Gastroesophageal sphincter (tissue), 4 donors: ENCODE results near the gene LRRC4. TPM values are rescaled to one million over a fixed set of nuclear protein-coding genes. Genes with fewer than 3 reads are reported as not detected.

Source experiments
- ATAC-seq: fragments of 150-250 bp; one replicate; pipeline ENCODE4 v1.9.1; 2016; ENCODE audit warnings: mild to moderate bottlenecking, moderate library complexity
- H3K27ac ChIP-seq, 4 donors: fragments of 200-600 bp; sonication (generic) in 3 of 4; 1 replicate in 3 of 4; 2 replicates in 1 of 4; pipeline ENCODE4 v1.5.1; 2016 to 2019
- H3K27me3 ChIP-seq: fragments of 200-600 bp; sonication (generic); one replicate; pipeline ENCODE4 v1.5.1; 2019
- H3K36me3 ChIP-seq, 2 donors: fragments of 200-600 bp; sonication (generic); one replicate each; pipeline ENCODE4 v1.5.1; 2019; ENCODE audit warnings: control low read depth in 1 of 2
- H3K4me1 ChIP-seq, 3 donors: fragments of 200-600 bp; sonication (generic); 1 replicate in 2 of 3; 2 replicates in 1 of 3; pipeline ENCODE4 v1.5.1; 2016 to 2019; ENCODE audit warnings: control low read depth in 2 of 3
- H3K4me3 ChIP-seq, 2 donors: fragments of 200-600 bp; sonication (generic); one replicate each; pipeline ENCODE4 v1.5.1; 2019; ENCODE audit warnings: mild to moderate bottlenecking in 1 of 2, moderate library complexity in 1 of 2
- H3K9me3 ChIP-seq, 3 donors: fragments of 200-600 bp; sonication (generic); one replicate each; pipeline ENCODE4 v1.5.1; 2017 to 2019; ENCODE audit warnings: control low read depth in 2 of 3
- CTCF ChIP-seq, 4 experiments: fragments of 200-600 bp in 2 of 4; fragments of 450-650 bp in 2 of 4; sonication (generic) in 1 of 4; IDR thresholded peaks; one replicate each; pipeline ENCODE4 v1.5.1; 2017 to 2019; ENCODE audit warnings: antibody characterized with exemption in 4 of 4, mild to moderate bottlenecking in 2 of 4, moderate library complexity in 2 of 4
- EP300 ChIP-seq: sonication (generic); formaldehyde crosslinking; IDR thresholded peaks from one replicate; pipeline ENCODE4 v1.6.1; 2017; ENCODE audit warnings: antibody characterized with exemption, mild to moderate bottlenecking
- POLR2A ChIP-seq, 2 donors: fragments of 450-650 bp; IDR thresholded peaks; one replicate each; pipeline ENCODE4 v1.6.1; 2017; ENCODE audit warnings: antibody characterized with exemption in 2 of 2, mild to moderate bottlenecking in 2 of 2, moderate library complexity in 1 of 2
- POLR2AphosphoS5 ChIP-seq: sonication (generic); formaldehyde crosslinking; IDR thresholded peaks from one replicate; pipeline ENCODE4 v1.6.1; 2017; ENCODE audit warnings: antibody characterized with exemption
- WGBS, 2 donors: methylation state at CpG; one replicate each; pipeline ENCODE4 v1.1.5; 2018; ENCODE audit warnings: low coverage in 1 of 2; 5-methylcytosine and 5-hydroxymethylcytosine counted together
- total RNA-seq, 4 donors: library from RNA; depleted of rRNA; stranded (reverse); fragments of >200 nt; gene quantifications; one replicate each; pipeline ENCODE4 v1.1.0, GENCODE V29; 2016

The LRRC4 gene
- total RNA-seq, 4 donors from 2014 or later, result 0.39 to 1.9 (median 0.82) TPM; not detected in 1

- Histone ChIP-seq H3K4me3 (no peak overlapping the region), H3K4me1 (peaks cover 0 to 9% (median 0%) of the 10 kb centered on the region in 3 donors), H3K36me3 (no peaks in the 10 kb centered on the region), H3K9me3 (peaks cover 0 to 5% (median 0%) of the 10 kb centered on the region in 3 donors), H3K27ac (no peak overlapping the region), H3K27me3 (no peaks in the 10 kb centered on the region)
- 41 to 42% methylated on average over 4 to 5 of the region's 5 CpGs for WGBS, 2 donors
- ATAC-seq, result no peak
- TF ChIP-seq EP300 (no peak), CTCF (IDR thresholded peaks at IDR 0.05) (no peak), POLR2A (IDR thresholded peaks at IDR 0.05) (no peak), POLR2AphosphoS5 (no peak)
These were observed 47.4 kb downstream of the LRRC4 start for GRCh38 chr7:127983804-127984332.

- H3K36me3 ChIP-seq, result no peaks in the 10 kb centered on the region
- no peak overlapping the region for H3K27ac ChIP-seq
- peaks cover 0 to 8% (median 0%) of the 10 kb centered on the region in 3 donors for H3K9me3 ChIP-seq
- H3K27me3 ChIP-seq, result no peaks in the 10 kb centered on the region
- 93 to 100% methylated on average over 3 to 4 of the region's 4 CpGs for WGBS, 2 donors
- TF ChIP-seq EP300 (no peak), CTCF (IDR thresholded peaks at IDR 0.05) (no peak), POLR2AphosphoS5 (no peak), POLR2A (IDR thresholded peaks at IDR 0.05) (no peak)
- ATAC-seq, result no peak
- H3K4me3 ChIP-seq, result no peak overlapping the region
- H3K4me1 ChIP-seq, result peaks cover 0 to 4% (median 0%) of the 10 kb centered on the region in 3 donors
These were observed 49.3 kb downstream of the LRRC4 start for GRCh38 chr7:127981965-127982364.

- WGBS, 2 donors, result 86 to 92% methylated on average over 1 of the region's 1 CpG
- Histone ChIP-seq H3K27ac (no peak overlapping the region), H3K4me3 (no peak overlapping the region), H3K27me3 (no peaks in the 10 kb centered on the region), H3K9me3 (peaks cover 0 to 8% (median 0%) of the 10 kb centered on the region in 3 donors), H3K36me3 (no peaks in the 10 kb centered on the region), H3K4me1 (peaks cover 0 to 4% (median 0%) of the 10 kb centered on the region in 3 donors)
- no peak for ATAC-seq
- TF ChIP-seq POLR2A (IDR thresholded peaks at IDR 0.05) (no peak), POLR2AphosphoS5 (no peak), CTCF (IDR thresholded peaks at IDR 0.05) (no peak), EP300 (no peak)
These were observed 50.3 kb downstream of the LRRC4 start for GRCh38 chr7:127980901-127981300.

GRCh38 chr7:127979728-127980126 is 51.5 kb downstream of the LRRC4 start:
- peaks cover 0 to 4% (median 0%) of the 10 kb centered on the region in 3 donors for H3K4me1 ChIP-seq
- no peak overlapping the region for H3K4me3 ChIP-seq
- peaks cover 0 to 8% (median 0%) of the 10 kb centered on the region in 3 donors for H3K9me3 ChIP-seq
- no peak for TF ChIP-seq POLR2A (IDR thresholded peaks at IDR 0.05)
- no peak for TF ChIP-seq POLR2AphosphoS5
- no peak for TF ChIP-seq CTCF (IDR thresholded peaks at IDR 0.05)
- no peak for TF ChIP-seq EP300
- H3K27me3 ChIP-seq, result no peaks in the 10 kb centered on the region
- no peaks in the 10 kb centered on the region for H3K36me3 ChIP-seq
- H3K27ac ChIP-seq, result no peak overlapping the region
- no peak for ATAC-seq

GRCh38 chr7:127979113-127979727 is 52.0 kb downstream of the LRRC4 start:
- Histone ChIP-seq H3K27ac (no peak overlapping the region), H3K4me3 (no peak overlapping the region), H3K4me1 (peaks cover 0 to 4% (median 0%) of the 10 kb centered on the region in 3 donors), H3K27me3 (no peaks in the 10 kb centered on the region), H3K9me3 (peaks cover 0 to 8% (median 0%) of the 10 kb centered on the region in 3 donors), H3K36me3 (no peaks in the 10 kb centered on the region)
- 91 to 100% methylated on average over 6 to 9 of the region's 9 CpGs for WGBS, 2 donors
- TF ChIP-seq POLR2A (IDR thresholded peaks at IDR 0.05), result no peak
- TF ChIP-seq EP300, result no peak
- no peak for TF ChIP-seq POLR2AphosphoS5
- TF ChIP-seq CTCF (IDR thresholded peaks at IDR 0.05), result no peak
- ATAC-seq, result no peak
